ENCODE results near the gene MVB12B. TPM values are rescaled to one million over a fixed set of nuclear protein-coding genes. Genes with fewer than 3 reads are reported as not detected.

Gene MVB12B
- total RNA-seq, 4 donors from 2014 or later = 10.2 to 25.7 (median 14.0) TPM

- H3K27me3 ChIP-seq = no peaks in the 10 kb centered on the region
- 94% methylated on average over 6 of the region's 6 CpGs for WGBS
Observed at GRCh38 chr9:126381195-126381594, 54.6 kb downstream of the MVB12B start.

DNA sequence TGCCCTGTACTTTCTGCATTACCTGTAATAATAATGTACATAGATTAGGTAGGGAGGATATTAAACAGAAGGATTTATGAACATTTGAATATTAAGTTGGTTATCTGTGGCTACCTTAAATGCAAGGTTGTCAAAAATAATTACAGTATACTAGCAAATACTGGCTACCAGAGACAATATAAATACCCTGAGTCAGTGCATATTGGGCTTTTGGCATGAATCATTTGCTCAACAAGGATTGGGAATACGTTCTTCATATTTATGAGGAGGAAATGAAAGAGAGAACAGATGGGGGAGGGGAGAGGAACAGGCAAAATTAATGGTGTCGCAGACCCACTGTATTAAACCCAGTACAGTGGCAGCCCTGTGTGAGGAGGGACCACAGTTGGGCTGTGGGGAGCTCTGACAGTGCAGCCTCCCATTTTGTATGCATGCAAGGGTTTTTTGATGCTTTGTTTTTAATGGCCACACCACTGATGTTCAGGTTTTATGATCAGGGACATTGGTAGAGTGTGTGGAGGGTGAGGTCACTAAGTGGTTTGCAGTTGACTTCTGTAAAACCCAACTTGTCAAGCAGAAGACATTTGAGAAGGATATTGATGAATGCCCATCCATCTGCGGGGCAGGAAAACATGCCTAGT, 56.9 kb downstream of the MVB12B start:
- H3K36me3 ChIP-seq = peaks cover 20% of the 10 kb centered on the region
- no peaks in the 10 kb centered on the region for H3K27me3 ChIP-seq
- WGBS = 80% methylated on average over 3 of the region's 3 CpGs
- TF ChIP-seq POLR2A (IDR thresholded peaks at IDR 0.05) (no peak), EP300 (IDR thresholded peaks at IDR 0.05) (no peak), POLR2AphosphoS5 (IDR thresholded peaks at IDR 0.05) (no peak)
- TF ChIP-seq, protein P1, sequence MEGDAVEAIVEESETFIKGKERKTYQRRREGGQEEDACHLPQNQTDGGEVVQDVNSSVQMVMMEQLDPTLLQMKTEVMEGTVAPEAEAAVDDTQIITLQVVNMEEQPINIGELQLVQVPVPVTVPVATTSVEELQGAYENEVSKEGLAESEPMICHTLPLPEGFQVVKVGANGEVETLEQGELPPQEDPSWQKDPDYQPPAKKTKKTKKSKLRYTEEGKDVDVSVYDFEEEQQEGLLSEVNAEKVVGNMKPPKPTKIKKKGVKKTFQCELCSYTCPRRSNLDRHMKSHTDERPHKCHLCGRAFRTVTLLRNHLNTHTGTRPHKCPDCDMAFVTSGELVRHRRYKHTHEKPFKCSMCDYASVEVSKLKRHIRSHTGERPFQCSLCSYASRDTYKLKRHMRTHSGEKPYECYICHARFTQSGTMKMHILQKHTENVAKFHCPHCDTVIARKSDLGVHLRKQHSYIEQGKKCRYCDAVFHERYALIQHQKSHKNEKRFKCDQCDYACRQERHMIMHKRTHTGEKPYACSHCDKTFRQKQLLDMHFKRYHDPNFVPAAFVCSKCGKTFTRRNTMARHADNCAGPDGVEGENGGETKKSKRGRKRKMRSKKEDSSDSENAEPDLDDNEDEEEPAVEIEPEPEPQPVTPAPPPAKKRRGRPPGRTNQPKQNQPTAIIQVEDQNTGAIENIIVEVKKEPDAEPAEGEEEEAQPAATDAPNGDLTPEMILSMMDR (IDR thresholded peaks at IDR 0.05) = no peak
- H3K9me3 ChIP-seq = no peaks in the 10 kb centered on the region
- no peak overlapping the region for H3K27ac ChIP-seq
- H3K4me3 ChIP-seq = no peak overlapping the region
- DNase-seq (ENCODE audit: low spot score in 2 of 2) = no peak
- H3K4me1 ChIP-seq = no peaks in the 10 kb centered on the region

More at GRCh38 chr9:126381195-126381594, 54.6 kb downstream of the MVB12B start:
- Histone ChIP-seq H3K4me1 (peaks cover 18% of the 10 kb centered on the region), H3K36me3 (peaks cover 2% of the 10 kb centered on the region), H3K9me3 (no peaks in the 10 kb centered on the region), H3K27ac (no peak overlapping the region), H3K4me3 (no peak overlapping the region)
- DNase-seq (ENCODE audit: low spot score in 2 of 2) = no peak
- TF ChIP-seq POLR2AphosphoS5 (IDR thresholded peaks at IDR 0.05) = no peak

DNA sequence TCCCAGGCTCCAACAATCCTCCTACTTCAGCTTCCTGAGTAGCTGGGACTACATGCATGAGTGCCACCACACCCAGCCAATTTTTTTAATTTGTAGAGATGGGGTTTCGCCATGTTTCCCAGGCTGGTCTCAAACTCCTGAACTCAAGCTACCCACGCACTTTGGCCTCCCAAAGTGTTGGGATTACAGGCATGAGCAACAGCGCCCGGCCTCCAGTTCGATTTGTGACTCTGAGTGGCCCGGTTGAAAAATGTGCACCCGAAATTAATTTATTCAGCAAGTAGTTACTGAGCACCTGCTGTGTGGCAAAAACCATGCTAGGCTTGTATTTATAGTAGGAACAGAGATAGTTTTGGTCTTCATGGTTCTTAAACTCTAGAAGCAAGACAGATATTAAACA, 58.3 kb downstream of the MVB12B start:
- Histone ChIP-seq H3K36me3 (peaks cover 20% of the 10 kb centered on the region), H3K27me3 (no peaks in the 10 kb centered on the region), H3K27ac (no peak overlapping the region), H3K9me3 (no peaks in the 10 kb centered on the region), H3K4me1 (peaks cover 14% of the 10 kb centered on the region), H3K4me3 (no peak overlapping the region)
- WGBS = 95% methylated on average over 7 of the region's 7 CpGs
- DNase-seq (ENCODE audit: low spot score in 2 of 2) = no peak
- TF ChIP-seq POLR2A (IDR thresholded peaks at IDR 0.05) = no peak
- no peak for TF ChIP-seq EP300 (IDR thresholded peaks at IDR 0.05)
- TF ChIP-seq POLR2AphosphoS5 (IDR thresholded peaks at IDR 0.05) = no peak
- TF ChIP-seq, protein P1 (IDR thresholded peaks at IDR 0.05) = no peak

- no peak for DNase-seq (ENCODE audit: low spot score in 2 of 2)
- H3K27ac ChIP-seq = no peak overlapping the region
- H3K4me3 ChIP-seq = no peak overlapping the region
- H3K9me3 ChIP-seq = no peaks in the 10 kb centered on the region
- H3K4me1 ChIP-seq = peaks cover 24% of the 10 kb centered on the region
- no peaks in the 10 kb centered on the region for H3K27me3 ChIP-seq
- 72% methylated on average over 5 of the region's 5 CpGs for WGBS
- TF ChIP-seq POLR2AphosphoS5 (IDR thresholded peaks at IDR 0.05) = no peak
- H3K36me3 ChIP-seq = peaks cover 20% of the 10 kb centered on the region
Observed at GRCh38 chr9:126386088-126386487, 59.5 kb downstream of the MVB12B start.

- Histone ChIP-seq H3K4me1 (peaks cover 31% of the 10 kb centered on the region), H3K27ac (no peak overlapping the region)
Observed at GRCh38 chr9:126386776-126387175, 60.1 kb downstream of the MVB12B start.

DNA sequence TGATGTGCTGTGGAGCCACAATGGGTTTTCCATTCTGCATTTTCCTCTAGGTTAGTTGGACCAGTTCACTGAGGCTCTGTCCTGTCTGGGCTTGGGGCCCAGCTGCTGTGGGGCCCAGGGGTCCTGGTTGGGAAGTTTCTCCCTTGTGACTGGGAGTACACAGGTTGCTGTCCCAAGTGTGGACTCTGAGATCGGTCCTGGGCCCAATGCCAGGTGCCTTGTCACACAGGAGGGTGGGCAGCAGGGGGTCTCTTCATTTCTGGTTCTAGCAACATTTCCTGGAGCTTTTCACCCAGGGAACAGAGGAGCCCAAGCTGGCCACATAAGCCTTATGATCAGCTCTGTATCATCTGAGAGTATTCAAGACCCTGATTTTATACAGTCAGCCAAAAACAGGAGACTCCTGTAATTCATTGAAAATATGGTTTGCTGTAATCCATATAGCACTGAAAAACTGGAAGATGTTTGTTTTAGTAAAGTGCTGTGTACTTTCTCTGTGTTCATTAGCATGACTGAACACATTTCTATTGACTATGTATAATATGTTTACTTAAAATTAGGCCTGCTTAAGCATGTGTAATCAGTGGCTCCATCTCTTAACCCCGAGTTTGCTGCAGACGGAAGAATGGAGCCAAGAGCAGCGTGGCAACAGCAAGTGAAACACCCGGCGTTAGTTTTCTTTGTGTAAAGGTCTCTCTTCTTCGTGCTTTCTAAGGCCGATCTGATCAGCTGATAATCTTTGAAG, 62.5 kb downstream of the MVB12B start:
- TF ChIP-seq POLR2AphosphoS5 (IDR thresholded peaks at IDR 0.05) = no peak
- TF ChIP-seq, protein P1 (IDR thresholded peaks at IDR 0.05) = no peak
- TF ChIP-seq EP300 (IDR thresholded peaks at IDR 0.05) = no peak
- no peak for TF ChIP-seq POLR2A (IDR thresholded peaks at IDR 0.05)
- Histone ChIP-seq H3K27ac (peak overlapping the region; percentile 31), H3K27me3 (no peaks in the 10 kb centered on the region), H3K9me3 (no peaks in the 10 kb centered on the region), H3K4me3 (no peak overlapping the region), H3K4me1 (peaks cover 53% of the 10 kb centered on the region), H3K36me3 (peaks cover 20% of the 10 kb centered on the region)
- 59% methylated on average over 8 of the region's 8 CpGs for WGBS
- DNase-seq (ENCODE audit: low spot score in 2 of 2) = no peak

More at GRCh38 chr9:126386776-126387175, 60.1 kb downstream of the MVB12B start:
- no peak for DNase-seq (ENCODE audit: low spot score in 2 of 2)
- no peaks in the 10 kb centered on the region for H3K27me3 ChIP-seq
- H3K9me3 ChIP-seq = no peaks in the 10 kb centered on the region
- no peak overlapping the region for H3K4me3 ChIP-seq
- peaks cover 20% of the 10 kb centered on the region for H3K36me3 ChIP-seq
- 73% methylated on average over 6 of the region's 6 CpGs for WGBS
- no peak for TF ChIP-seq EP300 (IDR thresholded peaks at IDR 0.05)
- no peak for TF ChIP-seq POLR2A (IDR thresholded peaks at IDR 0.05)
- TF ChIP-seq, protein P1 (IDR thresholded peaks at IDR 0.05) = no peak
- TF ChIP-seq POLR2AphosphoS5 (IDR thresholded peaks at IDR 0.05) = no peak
